Central memory CD8-positive, alpha-beta T cell (primary cell): ENCODE data around the gene BCAS4.

Experiments
- ATAC-seq: fragments of 150-1000 bp; cut with Tn5 transposase; replicated peaks from 2 replicates; pipeline ENCODE4 v1.10.0; 2022; ENCODE audit warnings: mild to moderate bottlenecking, moderate FRiP score, moderate number of reproducible peaks; ENCODE audit not compliant: poor library complexity, severe bottlenecking; ENCODE audit errors: extremely low read depth
- DNase-seq, 2 donors: peaks; one replicate each; pipeline ENCODE4 v3.0.0; 2021; ENCODE audit warnings: low spot score in 2 of 2
- H3K27ac Mint-ChIP-seq: one replicate; pipeline ENCODE4 v1.8.0; 2022; ENCODE audit warnings: low read depth, mild to moderate bottlenecking, moderate library complexity, mixed read lengths
- H3K27me3 Mint-ChIP-seq: one replicate; pipeline ENCODE4 v1.8.0; 2022; ENCODE audit warnings: mixed read lengths
- H3K36me3 Mint-ChIP-seq: one replicate; pipeline ENCODE4 v1.8.0; 2022; ENCODE audit warnings: mild to moderate bottlenecking, moderate library complexity, mixed read lengths; ENCODE audit not compliant: insufficient read depth
- H3K4me1 Mint-ChIP-seq: one replicate; pipeline ENCODE4 v1.8.0; 2022; ENCODE audit warnings: mixed read lengths
- H3K4me3 Mint-ChIP-seq: one replicate; pipeline ENCODE4 v1.8.0; 2022; ENCODE audit warnings: mild to moderate bottlenecking, moderate library complexity, mixed read lengths
- H3K9me3 Mint-ChIP-seq: one replicate; pipeline ENCODE4 v1.8.0; 2022; ENCODE audit warnings: mixed read lengths

The BCAS4 gene

DNA sequence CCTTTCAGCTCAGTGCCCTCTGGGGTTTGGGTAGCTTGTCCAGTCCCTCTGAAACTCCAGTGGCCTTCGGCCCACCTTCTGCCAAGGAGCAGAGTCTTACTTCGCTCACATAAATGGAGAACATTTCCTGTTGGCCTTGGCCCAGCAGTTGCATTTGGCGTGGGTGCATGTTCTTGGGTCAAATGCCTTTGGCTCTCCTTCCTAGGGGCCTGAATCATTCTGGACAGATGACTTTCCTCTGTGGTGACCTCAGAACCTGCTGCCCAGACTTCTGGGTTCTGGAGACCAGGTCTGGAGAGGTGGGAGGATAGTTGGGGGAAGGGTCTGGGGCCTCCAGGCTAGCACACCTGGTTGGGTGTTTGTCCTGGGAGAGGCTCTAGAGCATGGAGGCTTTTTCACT lies 29.3 kb downstream of the BCAS4 start:
- Mint-ChIP-seq H3K4me3 (no peak overlapping the region), H3K4me1 (peaks cover 7% of the 10 kb centered on the region), H3K9me3 (no peaks in the 10 kb centered on the region), H3K36me3 (peaks cover 4% of the 10 kb centered on the region), H3K27ac (no peak overlapping the region), H3K27me3 (no peaks in the 10 kb centered on the region)
- ATAC-seq: no peak
- DNase-seq: no peak

DNA sequence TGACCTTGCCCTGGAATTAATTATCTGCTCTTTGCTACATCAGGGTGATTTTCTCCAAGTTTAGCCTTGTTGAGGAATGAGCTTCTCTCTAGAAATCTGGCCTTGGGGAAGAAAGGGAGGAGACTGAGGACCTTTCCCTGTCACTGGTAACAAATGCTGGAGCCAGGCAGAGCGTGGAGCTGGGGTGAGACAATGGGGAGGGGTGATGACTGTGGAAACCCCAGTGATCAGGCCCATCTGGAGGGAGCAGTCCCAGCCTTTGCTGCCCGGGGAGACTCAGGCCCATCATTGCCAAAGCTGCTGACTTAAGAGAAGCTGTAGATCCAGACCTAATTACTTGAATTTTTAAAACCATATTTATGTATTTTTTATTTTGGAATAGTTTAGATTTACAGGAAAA lies 31.3 kb downstream of the BCAS4 start:
- Mint-ChIP-seq H3K36me3 (peaks cover 5% of the 10 kb centered on the region), H3K4me3 (no peak overlapping the region), H3K4me1 (no peaks in the 10 kb centered on the region), H3K9me3 (no peaks in the 10 kb centered on the region), H3K27me3 (no peaks in the 10 kb centered on the region), H3K27ac (no peak overlapping the region)
- no peak for ATAC-seq
- no peak for DNase-seq

DNA sequence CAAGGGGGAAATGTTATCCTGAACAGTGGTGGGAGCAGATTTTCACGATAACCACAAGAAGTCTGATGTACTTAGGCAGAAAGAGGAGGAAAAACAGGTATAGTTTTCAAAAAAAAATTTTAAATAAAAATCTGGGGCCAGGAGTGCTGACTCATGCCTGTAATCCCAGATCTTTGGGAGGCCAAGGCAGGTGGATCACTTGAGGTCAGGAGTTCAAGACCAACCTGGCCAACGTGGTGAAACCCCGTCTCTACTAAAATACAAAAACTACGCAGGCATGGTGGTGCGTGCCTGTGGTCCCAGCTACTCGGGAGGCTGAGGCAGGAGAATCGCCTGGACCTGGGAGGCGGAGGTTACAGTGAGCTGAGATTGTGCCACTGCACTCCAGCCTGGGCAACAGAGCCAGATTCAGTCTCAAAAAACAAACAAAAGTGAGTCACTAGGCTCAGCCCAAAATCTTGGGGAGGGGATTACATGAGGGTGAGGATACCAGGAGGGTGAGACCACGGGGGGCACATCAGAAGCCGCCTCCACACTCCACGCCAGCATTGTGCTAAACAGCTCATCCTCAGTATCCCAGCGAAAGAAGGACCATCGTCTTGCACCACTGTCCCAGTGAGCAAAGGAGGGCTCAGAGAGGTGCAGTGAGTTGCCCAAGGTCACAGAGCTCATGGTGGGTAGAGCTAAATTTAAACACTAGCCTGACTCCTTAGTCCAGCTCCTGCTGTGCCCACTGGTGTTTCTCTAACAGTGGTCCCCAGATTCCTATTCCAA lies 33.7 kb downstream of the BCAS4 start:
- H3K36me3 Mint-ChIP-seq: peaks cover 11% of the 10 kb centered on the region
- no peaks in the 10 kb centered on the region for H3K9me3 Mint-ChIP-seq
- ATAC-seq (no peak), DNase-seq (no peak)
- H3K27ac Mint-ChIP-seq: no peak overlapping the region
- H3K27me3 Mint-ChIP-seq: no peaks in the 10 kb centered on the region
- H3K4me3 Mint-ChIP-seq: no peak overlapping the region
- no peaks in the 10 kb centered on the region for H3K4me1 Mint-ChIP-seq

DNA sequence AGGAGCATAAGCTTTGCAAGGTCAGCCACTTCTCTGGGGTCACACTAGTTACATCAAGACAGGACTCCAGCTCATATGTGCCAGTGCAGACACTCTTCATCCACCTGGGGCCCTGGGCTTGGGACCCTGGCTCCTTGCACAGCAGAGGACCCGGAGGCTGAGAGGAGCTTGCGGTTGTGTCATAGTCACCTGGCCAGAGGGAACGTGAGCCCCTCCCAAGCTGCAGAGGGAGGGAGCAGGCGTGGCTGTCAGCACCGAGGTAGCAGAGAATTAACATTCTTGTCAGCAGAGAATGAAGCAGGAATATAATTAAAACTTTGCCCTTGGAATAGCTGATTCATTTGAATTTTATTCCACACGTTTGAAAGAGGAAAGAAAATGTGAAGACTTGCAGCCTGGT lies 36.8 kb downstream of the BCAS4 start:
- Mint-ChIP-seq H3K4me3 (no peak overlapping the region), H3K9me3 (no peaks in the 10 kb centered on the region), H3K27me3 (no peaks in the 10 kb centered on the region), H3K36me3 (peaks cover 13% of the 10 kb centered on the region), H3K4me1 (no peaks in the 10 kb centered on the region), H3K27ac (no peak overlapping the region)
- DNase-seq: no peak
- ATAC-seq: no peak

DNA sequence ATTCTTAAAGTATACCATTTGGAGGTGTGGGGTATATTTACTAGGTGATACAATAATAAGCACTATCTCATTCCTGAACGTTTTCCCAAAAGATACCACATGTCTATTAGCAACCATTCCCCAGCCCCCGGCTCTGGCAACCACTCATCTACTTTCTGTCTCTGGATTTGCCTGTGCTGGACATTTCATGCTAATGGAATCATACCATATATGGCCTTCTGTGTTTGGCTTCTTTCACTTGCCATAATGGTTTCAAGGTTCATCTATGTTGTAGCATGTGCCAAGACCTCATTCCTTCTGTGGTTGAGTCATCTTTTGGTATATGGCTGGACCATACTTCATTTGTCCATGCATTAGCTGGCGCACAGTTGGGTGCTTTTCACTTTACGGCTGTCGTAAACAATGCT lies 39.7 kb downstream of the BCAS4 start:
- H3K27me3 Mint-ChIP-seq: no peaks in the 10 kb centered on the region
- no peak for DNase-seq
- peaks cover 10% of the 10 kb centered on the region for H3K36me3 Mint-ChIP-seq
- no peaks in the 10 kb centered on the region for H3K4me1 Mint-ChIP-seq
- no peak for ATAC-seq
- no peak overlapping the region for H3K27ac Mint-ChIP-seq
- no peaks in the 10 kb centered on the region for H3K9me3 Mint-ChIP-seq
- H3K4me3 Mint-ChIP-seq: no peak overlapping the region

DNA sequence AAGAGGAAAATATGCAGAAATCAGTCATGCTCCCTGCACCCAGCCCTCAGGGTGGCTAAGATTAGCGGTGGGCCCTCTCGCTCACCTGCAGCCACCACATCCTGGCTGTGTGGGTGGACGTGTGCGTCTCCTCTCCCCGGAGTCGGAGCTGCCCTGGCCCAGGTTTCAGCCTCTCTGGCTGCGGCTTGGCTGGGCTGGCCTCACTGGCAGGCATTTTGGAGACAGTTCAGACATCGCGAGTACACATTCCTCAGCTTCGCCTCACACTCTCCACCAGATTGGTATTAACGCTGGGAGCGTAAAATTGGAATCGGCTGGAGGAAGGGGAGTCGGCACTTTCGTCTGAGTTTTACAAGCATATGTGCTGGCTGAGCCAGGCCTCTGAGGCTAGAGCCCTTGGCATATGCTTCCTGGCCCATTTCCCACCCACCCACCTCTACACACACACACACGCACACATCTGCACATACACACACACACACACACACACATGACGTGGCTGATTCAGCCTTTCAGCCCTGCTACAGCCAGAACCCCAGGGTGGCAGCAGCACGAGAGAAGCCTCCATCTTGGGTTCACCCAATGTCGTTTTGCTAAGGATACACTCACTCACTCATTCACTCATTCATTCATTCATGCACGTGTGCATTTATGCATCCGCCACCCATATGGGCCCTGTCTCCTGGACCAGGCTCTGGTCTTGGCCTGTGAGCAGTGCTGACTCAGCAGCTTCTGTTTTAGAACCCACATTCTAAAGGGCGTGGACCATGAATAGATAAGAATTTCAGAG lies 42.9 kb downstream of the BCAS4 start:
- Mint-ChIP-seq H3K4me3 (no peak overlapping the region), H3K27ac (no peak overlapping the region), H3K27me3 (no peaks in the 10 kb centered on the region), H3K36me3 (peaks cover 6% of the 10 kb centered on the region), H3K9me3 (no peaks in the 10 kb centered on the region), H3K4me1 (no peaks in the 10 kb centered on the region)
- ATAC-seq (no peak), DNase-seq (no peak)

DNA sequence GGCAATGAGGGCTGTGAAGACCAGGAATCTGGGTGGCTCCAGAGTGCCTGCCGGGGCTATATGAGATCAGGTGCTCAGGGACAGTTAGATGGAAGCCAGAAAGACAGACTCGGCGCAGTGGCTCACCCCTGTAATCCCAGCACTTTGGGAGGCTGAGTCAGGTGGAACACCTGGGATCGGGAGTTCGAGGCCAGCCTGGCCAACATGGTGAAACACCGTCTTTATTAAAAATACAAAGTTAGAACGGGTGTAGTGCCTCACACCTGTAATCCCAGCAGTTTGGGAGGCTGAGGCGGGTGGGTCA lies 43.4 kb downstream of the BCAS4 start:
- DNase-seq (no peak), ATAC-seq (no peak)
- H3K27ac Mint-ChIP-seq: no peak overlapping the region
- H3K36me3 Mint-ChIP-seq: peaks cover 6% of the 10 kb centered on the region
- no peaks in the 10 kb centered on the region for H3K27me3 Mint-ChIP-seq
- H3K4me1 Mint-ChIP-seq: no peaks in the 10 kb centered on the region
- H3K4me3 Mint-ChIP-seq: no peak overlapping the region
- no peaks in the 10 kb centered on the region for H3K9me3 Mint-ChIP-seq

DNA sequence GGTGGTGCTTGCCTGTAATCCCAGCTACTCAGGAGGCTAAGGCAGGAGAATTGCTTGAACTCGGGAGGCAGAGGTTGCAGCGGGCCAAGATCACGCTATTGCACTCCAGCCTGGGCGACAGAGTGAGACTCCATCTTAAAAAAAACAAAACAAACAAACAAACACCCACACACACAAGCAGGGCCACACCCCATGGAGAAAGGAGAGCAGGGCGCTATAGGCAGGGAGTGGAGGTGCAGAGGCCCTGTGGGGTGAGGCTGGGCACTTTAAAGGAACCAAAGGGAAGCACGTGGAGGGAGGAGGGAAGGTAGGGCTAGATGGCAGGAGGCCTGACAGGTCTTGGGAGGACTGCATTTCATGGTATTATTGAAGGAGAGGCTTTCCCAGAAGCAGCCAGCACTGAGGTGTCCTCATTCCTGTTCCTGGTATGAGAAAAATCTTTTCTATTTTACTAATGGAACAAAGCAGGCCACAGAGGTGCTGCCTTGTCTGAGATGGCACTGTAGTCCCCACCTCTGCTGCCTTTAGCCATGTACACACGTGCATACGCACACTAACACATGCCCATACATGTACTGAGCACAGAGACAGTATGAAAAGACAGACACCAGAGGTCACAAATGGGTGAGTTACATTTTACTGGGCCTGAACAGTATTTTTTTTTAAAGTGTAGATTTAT lies 44.0 kb downstream of the BCAS4 start:
- no peak overlapping the region for H3K4me3 Mint-ChIP-seq
- no peaks in the 10 kb centered on the region for H3K27me3 Mint-ChIP-seq
- no peak overlapping the region for H3K27ac Mint-ChIP-seq
- DNase-seq (no peak), ATAC-seq (no peak)
- H3K36me3 Mint-ChIP-seq: peaks cover 8% of the 10 kb centered on the region
- no peaks in the 10 kb centered on the region for H3K4me1 Mint-ChIP-seq
- H3K9me3 Mint-ChIP-seq: no peaks in the 10 kb centered on the region

DNA sequence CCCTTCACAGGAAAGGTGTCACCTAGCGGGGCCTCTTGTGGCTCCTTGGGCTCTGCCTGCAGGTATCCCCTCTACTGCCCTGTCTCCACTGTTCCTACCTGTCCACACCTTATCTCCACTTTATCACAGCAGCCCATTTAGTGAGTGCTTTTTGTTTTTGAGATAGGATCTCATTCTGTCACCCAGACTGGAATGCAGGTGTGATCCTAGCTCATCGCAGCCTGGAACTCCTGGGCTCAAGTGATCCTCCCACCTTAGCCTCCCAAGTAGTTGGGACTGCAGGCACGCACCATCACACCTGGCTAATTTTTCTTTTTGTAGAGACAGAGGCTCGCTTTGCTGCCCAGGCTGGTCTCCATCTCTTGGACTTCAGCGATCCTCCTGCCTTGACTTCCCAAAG lies 48.0 kb downstream of the BCAS4 start:
- no peak overlapping the region for H3K27ac Mint-ChIP-seq

DNA sequence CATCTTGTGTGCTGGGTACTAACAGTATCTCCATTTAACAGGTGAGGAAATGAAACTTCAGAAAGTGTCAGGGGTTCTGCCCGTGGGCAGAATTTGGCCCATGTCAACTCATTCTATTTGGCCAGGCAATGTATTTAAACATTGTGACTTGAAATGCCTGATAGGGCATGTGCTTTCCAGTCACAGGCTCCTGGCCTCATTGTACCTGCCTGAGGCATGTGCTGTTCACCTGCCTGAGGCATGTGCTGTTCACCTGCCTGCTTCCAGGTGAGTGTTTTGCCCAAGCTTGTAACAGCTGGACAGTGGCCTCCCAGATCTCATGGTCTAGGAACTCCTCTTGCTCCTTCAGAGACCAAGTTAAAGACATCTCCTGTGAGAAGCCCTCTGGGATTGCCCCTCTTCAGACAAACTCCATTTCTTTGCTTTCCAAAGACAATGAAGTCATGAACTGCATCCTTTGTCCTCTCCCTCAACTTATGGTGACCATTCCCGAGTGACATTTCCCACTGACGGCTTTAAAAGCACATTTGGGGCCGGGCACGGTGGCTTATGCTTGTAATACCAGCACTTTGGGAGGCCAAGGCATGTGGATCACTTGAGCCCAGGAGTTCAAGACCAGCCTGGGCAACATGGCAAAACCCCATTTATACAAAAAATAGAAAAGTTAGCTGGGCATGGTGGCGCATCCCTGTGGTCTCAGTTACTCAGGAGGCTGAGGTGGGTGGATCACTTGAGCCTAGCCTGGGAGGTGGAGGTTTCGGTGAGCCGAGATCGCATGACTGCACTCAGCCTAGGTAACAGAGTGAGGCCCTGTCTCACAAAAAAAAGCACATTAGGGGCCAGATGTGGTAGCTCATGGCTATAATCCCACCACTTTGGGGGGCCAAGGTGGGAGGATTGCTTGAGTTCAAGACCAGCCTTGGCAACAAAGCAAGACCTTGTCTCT lies 48.7 kb downstream of the BCAS4 start:
- Mint-ChIP-seq H3K27me3 (no peaks in the 10 kb centered on the region), H3K9me3 (no peaks in the 10 kb centered on the region), H3K36me3 (peaks cover 6% of the 10 kb centered on the region), H3K4me1 (peaks cover 7% of the 10 kb centered on the region), H3K4me3 (no peak overlapping the region), H3K27ac (no peak overlapping the region)
- ATAC-seq (no peak), DNase-seq (no peak)

More for the DNA sequence above, 48.0 kb downstream of the BCAS4 start:
- no peak for ATAC-seq
- Mint-ChIP-seq H3K9me3 (no peaks in the 10 kb centered on the region), H3K4me3 (no peak overlapping the region), H3K4me1 (peaks cover 7% of the 10 kb centered on the region), H3K27me3 (no peaks in the 10 kb centered on the region), H3K36me3 (peaks cover 6% of the 10 kb centered on the region)
- no peak for DNase-seq

DNA sequence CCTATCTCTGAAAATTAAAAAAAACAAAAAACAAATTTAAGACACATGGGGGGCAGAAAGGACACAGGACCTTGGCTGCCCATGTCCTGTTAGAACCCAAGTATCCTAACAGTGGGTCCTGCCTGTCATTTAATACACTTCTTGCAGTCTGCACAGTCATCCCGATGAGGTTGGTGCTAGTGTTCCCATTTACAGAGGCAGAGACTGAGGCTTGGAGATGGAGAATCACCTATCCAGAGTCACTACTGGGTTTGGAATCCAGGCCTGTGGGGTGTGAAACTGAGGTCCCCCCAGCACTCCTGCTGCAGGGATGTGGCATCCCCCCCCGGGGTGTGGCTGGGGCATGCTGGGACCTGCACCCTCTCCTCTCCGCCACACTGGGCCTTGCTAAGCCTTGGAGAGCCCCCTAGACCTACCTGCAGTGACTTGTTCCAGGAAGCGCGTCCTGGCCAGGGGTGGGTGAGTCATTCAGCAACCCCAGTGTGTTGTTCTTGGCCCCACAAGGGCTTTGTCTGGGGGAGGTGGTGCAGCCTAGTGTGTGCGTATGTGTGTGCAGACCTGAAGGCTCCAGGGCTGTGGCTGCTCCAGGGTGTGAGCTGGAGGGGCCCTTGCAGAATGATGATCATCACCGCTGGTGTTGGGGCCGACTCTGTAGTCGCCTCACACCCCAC lies 49.7 kb downstream of the BCAS4 start:
- no peak overlapping the region for H3K4me3 Mint-ChIP-seq

More for the DNA sequence above, 49.7 kb downstream of the BCAS4 start:
- DNase-seq: peak in 1 of 2 donors; percentile 14
- ATAC-seq: peak; percentile 93
- peaks cover 6% of the 10 kb centered on the region for H3K36me3 Mint-ChIP-seq
- H3K4me1 Mint-ChIP-seq: peaks cover 7% of the 10 kb centered on the region
- no peak overlapping the region for H3K27ac Mint-ChIP-seq
- H3K27me3 Mint-ChIP-seq: no peaks in the 10 kb centered on the region
- H3K9me3 Mint-ChIP-seq: no peaks in the 10 kb centered on the region
